NCI-H2227 treated with DMSO at 0.1 percent for 48 hours (cell line): ENCODE measurements around the gene DISP2.
A peak's percentile ranks its signal among the peaks of the same experiment; 100 is the strongest.

Experiments used
- DNase-seq: peaks from one replicate; lab custom pipeline; 2025; lab: John Stamatoyannopoulos, UW

DISP2 gene

DNA sequence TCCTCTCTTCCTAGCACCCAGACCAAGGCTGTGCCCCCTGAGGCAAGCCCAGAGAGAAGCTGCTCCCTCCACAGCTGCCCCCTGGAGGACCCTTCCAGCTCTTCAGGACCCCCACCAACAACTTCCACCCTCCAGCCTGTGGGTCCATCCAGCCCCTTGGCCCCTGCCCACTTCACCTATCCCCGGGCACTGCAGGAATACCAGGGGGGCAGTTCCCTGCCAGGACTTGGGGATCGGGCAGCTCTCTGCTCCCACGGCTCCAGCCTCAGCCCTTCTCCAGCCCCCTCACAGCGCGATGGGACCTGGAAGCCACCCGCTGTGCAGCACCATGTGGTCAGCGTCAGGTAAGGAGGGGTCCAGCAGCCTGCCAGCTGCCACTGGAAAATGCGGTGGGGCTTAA is 5.6 kb downstream of the DISP2 start:
- no peak for DNase-seq

DNA sequence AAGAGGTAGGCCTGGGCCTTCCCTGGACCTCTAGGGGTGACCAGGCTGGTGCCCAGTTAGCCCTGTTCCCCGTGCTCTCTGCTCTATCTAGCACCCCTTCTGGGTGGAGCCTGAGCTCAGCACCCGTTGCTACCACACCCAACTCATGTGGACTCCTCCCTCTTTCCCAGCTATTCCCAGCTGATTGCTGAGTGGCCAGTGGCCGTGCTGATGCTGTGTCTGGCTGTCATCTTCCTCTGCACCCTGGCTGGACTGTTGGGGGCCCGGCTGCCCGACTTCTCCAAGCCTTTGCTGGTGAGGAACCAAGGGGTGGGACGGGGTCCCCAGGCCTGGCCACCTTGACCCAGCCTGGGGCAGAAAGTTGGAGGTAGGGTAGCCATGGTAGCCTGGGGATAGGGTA is 6.2 kb downstream of the DISP2 start:
- no peak for DNase-seq

DNA sequence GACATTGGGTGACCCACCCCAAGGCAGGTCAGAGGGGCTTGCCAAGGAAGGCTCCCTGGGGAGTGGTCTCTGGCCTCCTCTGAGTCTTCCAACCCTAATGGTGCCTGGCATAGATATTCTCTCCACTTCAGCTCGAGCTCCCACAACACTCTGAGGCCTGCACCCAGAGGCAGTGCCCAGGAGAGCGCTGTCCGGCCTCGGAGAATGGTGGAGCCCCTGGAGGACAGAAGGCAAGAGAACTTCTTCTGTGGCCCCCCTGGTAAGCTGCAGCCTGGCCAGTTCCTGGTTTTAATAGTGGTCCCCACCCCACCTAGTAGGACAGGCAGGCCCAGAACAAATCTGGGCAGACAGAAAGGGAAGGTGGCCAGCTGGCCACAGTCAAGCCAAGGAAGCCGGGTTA is 7.0 kb downstream of the DISP2 start:
- no peak for DNase-seq

DNA sequence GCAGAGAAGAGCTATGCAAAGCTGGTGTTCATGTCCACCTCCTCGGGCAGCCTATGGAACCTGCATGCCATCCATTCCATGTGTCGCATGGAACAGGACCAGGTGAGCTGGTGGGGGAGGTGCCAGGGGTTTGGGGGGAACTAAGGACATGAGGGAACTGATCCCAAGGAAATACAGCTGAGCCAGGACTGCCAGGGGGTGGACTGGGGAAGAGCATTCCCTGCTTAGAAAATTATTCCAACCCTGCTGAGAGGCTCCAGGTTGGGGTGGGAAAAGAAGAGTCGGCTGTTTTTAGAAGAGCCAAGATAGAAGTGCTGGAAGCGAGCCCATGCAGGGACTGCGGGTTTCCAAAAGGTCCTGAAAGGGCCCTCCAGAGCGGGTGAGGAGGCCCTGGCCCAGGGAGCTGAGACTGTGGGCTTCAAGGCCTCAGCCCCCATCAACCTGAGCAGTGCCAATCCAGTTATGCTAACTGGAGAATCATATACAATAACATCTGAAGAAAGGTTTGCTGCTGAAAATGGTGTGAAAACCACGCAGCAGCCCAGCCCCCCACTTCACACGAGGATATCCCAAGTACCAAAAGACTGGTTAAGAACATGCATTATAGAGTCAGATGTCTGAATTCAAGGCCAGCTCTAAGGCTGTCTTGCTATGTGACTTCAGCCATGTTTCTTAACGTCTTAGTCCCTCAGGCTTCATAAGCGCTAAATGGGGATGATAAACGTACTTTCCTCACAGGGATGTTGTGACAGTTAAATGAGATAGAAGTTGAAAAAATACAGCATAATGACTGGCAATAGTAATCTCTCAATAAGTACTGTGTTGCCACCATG is 7.8 kb downstream of the DISP2 start:
- DNase-seq = no peak

DNA sequence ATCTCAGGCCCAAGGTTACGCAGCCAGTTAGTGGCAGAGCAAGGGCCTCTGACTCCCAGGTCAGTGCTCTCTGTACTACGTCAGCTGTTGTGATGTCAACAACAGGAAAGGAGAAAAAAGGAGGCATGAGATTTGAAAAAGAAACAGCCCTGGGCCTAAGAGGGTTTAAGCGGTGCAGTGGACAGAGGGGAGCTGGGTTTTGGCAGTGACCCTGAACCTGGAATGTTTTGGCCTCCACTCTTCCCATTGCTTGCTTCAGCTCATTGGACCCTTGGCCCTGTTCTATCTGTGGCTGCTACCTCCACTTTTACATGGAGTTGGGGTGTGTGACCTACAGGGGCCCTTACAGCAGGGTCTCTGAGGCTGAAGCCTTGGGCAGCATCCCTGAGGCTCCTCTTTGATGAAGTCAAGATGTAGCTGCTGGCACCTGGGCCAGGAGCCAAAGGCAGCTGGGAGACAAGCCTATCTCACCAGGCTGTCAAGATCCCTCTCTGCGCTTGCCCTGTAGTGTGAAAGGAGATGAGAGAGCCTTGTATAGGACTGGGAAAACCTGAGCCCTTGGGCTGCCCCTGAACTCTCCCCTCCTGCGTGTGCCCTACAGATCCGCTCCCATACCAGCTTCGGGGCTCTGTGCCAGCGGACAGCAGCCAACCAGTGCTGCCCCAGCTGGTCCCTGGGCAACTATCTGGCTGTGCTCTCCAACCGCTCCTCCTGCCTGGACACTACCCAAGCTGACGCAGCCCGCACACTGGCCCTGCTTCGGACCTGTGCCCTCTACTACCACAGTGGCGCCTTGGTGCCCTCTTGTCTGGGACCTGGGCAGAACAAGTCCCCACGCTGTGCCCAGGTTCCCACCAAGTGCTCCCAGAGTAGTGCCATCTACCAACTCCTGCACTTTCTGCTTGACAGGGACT is 8.7 kb downstream of the DISP2 start:
- DNase-seq = no peak

DNA sequence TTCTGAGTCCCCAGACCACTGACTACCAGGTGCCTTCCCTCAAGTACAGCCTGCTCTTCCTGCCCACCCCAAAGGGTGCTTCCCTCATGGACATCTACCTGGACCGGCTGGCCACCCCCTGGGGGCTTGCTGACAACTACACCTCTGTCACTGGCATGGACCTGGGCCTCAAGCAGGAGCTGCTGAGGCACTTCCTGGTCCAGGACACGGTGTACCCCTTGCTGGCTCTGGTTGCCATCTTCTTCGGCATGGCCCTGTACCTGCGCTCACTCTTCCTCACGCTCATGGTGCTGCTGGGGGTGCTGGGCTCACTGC is 9.3 kb downstream of the DISP2 start:
- DNase-seq = no peak

DNA sequence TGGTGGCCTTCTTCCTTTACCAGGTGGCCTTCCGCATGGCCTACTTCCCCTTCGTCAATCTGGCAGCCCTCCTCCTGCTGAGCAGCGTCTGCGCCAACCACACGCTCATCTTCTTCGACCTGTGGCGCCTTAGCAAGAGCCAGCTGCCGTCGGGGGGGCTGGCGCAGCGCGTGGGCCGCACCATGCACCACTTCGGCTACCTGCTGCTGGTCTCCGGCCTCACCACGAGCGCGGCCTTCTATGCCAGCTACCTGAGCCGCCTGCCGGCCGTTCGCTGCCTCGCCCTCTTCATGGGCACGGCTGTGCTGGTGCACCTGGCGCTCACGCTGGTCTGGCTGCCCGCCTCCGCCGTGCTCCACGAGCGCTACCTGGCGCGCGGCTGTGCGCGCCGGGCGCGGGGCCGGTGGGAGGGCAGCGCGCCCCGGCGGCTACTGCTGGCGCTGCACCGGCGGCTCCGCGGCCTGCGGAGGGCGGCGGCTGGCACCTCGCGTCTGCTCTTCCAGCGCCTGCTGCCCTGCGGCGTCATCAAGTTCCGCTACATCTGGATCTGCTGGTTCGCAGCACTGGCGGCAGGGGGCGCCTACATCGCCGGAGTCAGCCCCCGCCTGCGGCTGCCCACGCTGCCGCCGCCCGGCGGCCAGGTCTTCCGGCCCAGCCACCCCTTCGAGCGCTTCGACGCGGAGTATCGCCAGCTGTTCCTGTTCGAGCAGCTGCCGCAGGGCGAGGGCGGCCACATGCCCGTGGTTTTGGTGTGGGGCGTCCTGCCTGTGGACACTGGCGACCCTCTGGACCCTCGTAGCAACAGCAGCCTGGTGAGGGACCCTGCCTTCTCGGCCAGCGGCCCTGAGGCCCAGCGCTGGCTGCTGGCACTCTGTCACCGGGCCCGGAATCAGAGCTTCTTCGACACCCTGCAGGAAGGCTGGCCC is 9.9 kb downstream of the DISP2 start:
- no peak for DNase-seq

DNA sequence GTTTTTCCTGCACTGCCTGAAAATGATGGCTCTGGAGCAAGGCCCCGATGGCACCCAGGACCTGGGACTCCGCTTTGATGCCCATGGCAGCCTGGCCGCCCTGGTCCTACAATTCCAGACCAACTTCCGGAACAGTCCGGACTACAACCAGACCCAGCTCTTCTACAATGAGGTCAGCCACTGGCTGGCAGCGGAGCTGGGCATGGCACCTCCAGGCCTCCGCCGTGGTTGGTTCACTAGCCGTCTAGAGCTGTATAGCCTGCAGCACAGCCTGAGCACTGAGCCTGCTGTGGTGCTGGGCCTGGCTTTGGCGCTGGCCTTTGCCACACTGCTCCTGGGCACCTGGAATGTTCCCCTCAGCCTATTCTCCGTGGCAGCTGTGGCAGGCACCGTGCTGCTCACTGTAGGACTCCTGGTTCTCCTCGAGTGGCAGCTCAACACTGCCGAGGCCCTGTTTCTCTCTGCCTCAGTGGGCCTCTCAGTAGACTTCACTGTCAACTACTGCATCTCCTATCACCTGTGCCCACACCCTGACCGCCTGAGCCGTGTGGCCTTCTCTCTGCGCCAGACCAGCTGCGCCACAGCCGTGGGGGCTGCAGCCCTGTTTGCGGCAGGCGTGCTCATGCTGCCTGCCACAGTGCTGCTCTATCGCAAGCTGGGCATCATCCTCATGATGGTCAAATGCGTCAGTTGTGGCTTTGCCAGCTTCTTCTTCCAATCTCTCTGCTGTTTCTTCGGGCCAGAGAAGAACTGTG is 10.9 kb downstream of the DISP2 start:
- no peak for DNase-seq

DNA sequence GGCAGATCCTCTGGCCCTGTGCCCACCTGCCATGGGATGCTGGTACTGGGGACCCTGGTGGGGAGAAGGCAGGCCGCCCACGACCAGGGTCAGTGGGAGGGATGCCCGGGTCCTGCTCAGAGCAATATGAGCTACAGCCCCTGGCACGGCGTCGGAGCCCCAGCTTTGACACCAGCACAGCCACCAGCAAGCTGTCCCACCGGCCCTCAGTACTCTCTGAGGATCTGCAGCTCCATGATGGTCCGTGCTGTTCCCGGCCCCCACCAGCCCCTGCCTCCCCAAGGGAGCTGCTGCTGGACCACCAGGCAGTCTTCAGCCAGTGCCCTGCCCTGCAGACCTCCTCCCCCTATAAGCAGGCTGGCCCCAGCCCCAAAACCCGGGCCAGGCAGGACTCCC is 11.5 kb downstream of the DISP2 start:
- no peak for DNase-seq

DNA sequence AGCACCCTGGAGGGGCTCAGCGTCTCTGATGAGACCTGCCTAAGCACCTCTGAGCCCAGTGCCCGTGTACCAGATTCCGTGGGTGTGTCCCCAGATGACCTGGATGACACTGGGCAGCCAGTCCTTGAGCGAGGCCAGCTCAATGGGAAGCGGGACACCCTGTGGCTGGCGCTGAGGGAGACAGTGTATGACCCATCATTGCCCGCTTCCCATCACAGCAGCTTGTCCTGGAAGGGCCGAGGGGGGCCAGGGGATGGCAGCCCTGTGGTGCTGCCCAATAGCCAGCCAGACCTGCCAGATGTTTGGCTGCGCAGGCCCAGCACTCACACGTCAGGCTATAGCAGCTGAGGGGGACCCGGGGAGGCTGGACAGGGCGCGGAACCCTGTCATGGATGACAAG is 12.0 kb downstream of the DISP2 start:
- DNase-seq = no peak

DNA sequence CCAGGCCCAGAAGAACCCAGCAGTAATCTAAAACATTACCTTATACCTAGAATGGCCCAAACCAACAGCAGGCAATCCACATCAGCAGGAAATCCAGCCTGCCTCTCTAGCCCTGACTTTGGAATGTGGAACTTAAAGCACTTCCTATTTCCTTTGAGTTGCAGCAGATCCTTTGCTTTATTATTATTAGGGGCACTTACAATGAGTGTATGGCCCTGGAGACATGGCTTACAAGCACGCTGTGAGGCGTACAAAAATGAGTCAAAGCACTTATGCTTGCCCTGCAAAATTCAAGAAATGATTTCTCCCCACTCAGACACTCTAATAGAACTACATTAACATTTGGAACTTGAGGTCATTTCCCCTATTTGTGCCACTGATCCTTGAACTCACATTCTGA is 15.0 kb downstream of the DISP2 start:
- DNase-seq = no peak

DNA sequence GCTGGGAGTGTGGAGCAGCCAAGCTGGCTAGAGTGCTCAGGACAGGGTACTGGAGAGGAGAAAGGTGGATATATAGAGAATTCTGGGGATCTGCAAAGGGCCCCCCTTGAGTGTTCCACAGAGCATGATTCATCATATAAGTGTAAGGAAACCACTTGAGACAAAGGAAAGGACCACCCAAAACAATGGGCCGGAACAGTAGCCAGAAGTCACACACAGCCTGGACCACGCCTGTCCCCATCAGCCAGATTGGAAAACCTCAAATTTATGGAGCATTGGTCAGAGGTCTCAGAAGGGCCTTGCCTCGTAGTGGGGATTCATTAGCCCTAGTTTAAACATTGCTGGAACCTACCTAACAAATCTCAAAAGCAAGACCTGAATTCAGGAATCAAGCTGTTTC is 19.6 kb downstream of the DISP2 start:
- no peak for DNase-seq

DNA sequence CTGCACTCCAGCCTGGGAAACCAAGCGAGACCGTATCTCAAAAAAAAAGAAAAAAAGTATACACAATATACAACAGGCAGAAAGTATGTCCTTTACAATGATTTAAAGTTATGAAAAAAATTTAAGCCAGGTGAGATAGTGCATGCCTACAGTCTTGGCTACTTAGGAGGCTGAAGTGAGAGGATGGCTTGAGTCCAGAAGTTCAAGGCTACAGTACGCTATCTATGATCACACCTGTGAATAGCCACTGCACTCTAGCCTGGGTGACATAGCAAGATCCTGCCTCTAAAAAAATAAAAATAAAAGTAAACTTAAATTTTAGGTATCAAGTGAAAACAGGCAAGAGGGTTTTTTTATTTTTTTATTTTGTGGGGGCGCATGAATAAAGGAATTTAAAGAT is 21.4 kb downstream of the DISP2 start:
- no peak for DNase-seq

DNA sequence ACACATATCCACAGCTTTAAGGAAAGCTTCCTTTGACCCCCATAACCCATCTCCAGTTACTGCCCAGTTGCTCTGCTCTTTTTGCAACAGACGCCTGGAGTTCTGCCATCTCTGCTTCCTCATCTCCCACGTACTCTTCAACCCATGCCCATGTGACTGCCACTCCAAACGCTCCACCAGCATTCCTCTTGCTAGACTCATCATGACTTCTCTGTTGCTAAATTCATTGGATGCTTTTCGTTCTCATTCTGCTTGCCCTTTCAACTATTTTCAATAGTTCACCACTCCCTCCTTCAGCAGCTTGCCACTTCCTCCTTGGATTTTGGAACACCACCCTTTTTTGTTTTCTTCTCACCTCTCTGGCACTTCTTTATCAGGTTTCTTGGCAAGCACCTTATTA is 21.8 kb downstream of the DISP2 start:
- DNase-seq = no peak

DNA sequence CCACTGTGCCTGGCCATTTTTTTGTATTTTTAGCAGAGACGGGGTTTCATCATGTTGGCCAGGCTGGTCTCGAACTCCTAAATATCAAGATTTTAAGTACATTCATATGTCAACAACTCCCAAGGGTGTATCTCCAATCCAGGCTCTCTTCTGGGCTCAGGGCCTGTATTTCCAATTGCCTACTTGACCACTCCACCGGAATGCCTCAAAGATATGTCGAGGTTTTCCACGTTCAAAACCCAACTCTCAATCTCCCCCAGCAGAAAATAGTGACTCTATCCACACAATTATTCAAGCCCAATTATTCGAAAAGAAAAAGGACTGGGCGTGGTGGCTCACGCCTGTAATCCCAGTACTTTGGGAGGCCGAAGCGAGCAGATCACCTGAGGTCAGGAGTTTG is 22.6 kb downstream of the DISP2 start:
- DNase-seq = no peak

DNA sequence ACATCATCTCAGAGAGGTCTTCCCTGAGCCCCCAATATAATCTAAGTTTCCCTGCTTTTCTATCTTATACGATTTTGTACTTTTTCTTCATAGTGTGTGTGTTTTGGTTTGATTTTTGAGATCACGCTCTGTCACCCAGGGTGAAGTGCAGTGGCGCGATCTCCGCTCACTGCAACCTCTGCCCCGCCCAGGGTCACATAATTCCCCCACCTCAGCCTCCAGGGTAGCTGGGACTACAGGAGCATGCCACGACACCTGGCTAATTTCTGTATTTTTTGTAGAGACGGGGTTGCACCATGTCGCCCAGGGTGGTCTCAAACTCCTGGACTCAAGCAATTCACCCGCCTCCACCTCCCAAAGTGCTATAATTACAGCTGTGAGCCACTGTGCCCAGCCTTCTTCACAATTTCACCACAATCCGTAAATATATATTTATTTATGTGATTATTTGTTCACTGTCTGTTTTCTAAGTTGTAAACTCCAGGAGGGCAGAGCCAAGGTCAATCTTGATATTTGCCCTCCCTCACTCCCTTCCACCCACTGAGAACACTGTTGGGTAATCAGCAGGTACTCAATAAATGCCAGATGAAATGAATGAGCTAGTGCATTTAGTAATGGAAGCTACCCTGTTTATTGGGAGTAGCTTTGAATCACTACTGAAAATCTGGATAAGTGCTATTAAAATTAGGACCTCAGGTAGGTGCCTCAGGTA is 24.0 kb downstream of the DISP2 start:
- DNase-seq = no peak

DNA sequence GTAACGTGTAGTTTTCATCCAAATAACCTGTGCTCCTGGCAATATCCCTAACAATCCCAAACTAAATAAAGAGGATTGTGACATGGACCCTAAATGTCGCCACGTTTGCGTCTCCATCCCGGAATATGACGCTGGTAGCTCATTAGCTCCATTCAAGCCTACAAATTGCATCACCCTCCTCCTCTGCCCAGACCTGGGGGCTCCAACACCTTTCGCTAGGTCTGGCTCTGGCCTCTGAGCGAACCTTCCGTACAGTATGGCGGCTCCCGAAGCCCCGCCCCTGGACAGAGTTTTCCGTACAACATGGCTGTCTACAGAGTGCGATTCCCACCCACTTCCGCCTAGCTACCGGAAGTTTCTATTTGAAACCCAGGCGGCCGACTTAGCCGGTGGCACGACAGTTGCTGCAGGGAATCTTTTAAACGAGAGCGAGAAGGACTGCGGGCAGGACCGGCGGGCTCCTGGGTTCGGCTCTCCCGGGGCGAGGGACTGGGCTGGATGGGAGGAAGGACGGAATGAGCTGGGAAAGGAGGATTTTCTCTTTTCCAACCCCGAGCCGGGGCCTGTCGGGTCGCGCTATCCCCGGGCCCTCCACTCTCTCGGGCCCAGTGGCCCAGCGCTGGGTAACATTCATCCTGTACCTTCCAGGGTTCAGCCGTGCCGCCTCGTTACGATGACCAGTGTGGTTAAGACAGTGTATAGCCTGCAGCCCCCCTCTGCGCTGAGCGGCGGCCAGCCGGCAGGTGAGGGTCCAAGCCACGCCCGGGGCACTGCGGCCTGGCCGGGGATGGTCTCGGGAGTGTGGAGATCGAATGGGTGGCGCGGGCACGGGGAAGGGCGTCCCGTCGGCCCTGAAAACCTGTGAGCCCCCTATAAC is 24.8 kb downstream of the DISP2 start, which contains the start of gene KNSTRN:
TSS of gene KNSTRN (plus strand) at position 142 of the 877 bp plus-strand sequence. CDS start at position 257, 115 bp downstream.
- peak; percentile 83 for DNase-seq

DNA sequence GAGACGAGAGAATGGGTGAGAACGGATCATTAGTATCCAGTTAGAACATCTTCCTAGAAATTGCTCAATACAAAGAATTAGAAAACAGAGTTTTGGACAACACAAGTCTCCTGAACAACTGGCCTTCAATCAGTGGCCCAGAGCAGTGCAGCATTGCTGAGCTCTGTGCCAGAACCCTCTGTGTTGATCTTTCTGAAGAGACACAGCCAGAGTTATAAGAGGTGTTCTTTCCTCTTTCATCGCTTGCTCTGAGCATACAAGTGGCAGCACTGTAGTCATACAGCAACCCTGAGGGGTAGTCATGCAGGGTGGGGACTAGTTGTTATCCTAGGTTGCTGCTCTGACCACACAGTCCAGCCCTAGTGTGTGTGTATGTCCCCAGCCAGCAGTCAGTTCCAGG is 28.5 kb downstream of the DISP2 start:
- DNase-seq = no peak

DNA sequence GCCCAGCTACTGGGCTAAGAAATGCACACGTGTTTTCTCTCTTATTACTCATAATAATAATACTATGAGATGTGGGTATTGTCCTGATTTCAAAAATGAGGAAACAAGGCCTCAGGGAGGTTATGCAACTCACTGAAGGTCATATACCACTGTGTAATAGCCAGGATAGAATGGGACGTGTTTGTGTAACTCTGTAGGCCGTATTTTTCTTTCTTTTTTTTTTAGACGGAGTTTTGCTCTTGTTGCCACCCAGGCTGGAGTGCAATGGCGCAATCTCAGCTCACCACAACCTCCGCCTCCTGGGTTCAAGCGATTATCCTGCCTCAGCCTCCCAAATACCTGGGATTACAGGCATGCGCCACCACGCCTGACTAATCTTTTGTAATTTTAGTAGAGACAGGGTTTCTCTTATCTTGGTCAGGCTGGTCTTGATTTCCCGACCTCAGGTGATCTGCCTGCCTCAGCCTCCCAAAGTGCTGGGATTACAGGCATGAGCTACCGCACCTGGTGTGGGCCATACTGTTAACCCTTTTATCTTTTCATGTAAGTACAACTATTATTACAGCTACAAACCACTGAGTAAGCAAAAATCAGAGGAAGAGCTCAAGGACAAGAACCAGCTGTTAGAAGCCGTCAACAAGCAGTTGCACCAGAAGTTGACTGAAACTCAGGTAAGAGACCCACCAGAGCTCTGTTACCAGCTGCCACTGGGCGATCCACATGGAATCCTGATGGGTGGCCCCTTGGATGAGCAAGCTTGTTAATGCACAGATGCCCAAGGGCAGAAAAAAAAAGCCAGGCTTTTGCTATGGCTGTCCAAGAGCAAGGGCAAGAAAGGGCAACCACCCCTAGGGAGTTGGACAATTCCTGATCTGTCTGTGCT is 31.2 kb downstream of the DISP2 start:
- no peak for DNase-seq
